HG03103 (cell line): ENCODE results near the gene LRRTM2.
"Not testable (repeated sequence)": the region's sequence is repeated elsewhere in the genome, so short reads cannot be mapped to it uniquely, and the experiment has no call there.

Experiments used
- ATAC-seq: cut with Tn5 transposase; IDR thresholded peaks from one replicate; pipeline ENCODE4 v1.9.1; 2021; ENCODE audit warnings: low read depth; ENCODE audit not compliant: unreplicated experiment

The LRRTM2 gene

DNA sequence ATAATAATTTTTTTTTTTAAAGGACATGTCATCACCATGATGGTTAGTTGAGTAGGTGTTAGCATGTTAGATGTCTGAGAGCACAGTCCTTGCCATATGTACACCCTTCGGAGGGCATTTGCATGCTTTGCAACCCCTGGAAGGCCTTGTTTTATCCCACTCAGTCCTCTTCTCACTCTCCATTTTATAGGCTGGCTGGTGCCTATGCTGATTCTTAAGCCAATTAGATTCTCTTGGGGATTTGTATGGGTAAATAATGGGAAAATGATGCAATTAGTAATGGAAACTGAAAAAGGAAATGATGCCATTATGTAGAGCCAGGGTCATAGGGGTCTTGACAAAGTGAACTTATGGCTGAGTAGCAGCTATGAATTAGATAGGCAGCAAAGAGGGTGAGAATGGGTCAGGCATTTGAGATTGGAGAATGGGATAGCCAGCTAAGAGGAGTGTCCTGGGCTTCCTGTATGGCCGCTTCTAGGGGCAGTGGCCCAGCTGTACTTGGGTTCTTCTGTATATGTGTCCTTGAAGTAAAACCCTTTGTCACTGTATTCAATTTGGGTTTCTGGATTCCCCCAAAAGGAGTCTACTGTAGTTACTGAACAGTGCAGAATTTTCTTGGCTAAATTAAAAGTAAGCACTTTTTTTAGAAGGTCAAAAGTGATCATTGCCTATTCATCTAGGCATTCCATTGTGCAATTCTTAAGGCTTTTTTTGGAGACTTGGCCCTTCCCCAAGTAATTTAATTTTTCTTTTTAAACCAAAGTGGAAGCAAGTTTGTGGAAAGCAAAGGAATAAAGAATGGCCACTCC is 31.6 kb downstream of the LRRTM2 start:
- ATAC-seq = no peak

DNA sequence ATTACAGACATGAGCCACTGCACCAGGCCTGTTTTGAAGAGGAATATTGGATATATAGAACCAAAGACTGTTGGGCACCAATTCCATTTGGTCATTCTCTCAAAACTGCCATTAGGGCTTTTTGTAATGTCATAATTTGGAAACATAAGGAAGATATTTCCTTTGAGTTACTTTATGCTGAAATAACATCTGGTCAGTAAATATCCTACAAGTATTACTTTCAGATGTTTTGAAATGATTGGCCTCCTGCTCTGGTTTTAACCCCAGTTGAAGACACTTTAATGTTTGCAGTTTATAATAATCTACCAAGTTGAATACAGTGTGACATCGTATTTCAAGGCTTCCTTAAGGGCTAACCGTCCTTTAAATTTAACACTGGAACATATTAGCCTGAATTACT is 33.6 kb downstream of the LRRTM2 start:
- ATAC-seq = no peak

DNA sequence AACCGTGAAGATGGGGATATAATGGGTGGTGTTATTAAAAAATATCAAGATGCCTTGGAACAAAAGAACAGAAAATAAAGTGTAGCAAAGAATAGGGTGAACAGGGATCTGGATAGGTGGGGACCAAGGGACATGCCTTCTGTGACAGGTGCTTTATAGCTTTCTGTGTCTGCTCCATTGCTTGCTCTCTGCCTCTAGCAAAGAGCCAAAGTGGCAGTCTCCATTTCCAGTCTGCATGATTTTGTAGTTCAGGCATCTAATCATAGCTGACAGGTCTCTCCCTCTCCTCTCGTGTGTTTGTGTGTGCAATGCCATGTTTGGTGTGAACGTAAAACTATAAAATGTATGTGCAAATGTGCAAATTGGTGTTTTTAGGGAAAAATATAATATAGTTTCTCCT is 35.0 kb downstream of the LRRTM2 start:
- ATAC-seq = no peak

DNA sequence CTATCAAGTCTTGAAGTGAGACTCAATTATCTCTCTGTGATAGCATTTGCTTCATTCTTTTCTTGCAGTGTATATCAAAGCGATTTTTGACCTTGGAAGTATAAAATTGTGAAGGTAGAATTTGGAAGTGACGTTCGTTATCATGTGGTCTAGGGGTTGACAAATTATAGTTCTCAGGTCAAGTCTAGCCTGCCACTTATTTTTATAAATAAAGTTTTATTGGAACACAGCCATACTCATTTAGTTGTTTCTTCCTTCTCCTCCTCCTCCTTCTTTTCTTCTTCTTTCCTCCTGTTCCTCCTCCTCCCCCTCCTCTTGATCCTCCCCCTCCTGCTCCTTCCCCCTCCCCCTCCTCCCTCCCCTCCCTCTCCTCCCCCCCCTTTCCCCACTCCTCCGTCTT is 38.0 kb downstream of the LRRTM2 start:
- ATAC-seq = no peak

DNA sequence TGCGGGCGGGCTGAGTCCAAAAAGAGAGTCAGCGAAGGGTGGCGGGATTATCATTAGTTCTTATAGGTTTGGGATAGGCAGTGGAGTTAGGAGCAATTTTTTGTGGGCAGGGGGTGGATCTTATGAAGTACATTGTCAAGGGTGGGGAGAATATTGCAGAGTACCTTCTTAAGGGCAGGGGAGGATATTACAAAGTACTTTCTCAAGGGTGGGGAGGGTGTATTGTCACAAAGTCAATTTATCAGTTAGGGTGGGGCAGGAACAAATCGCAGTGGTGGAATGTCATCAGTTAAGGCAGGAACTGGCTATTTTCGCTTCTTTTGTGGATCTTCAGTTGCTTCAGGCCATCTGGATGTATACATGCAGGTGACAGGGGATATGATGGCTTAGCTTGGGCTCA is 40.3 kb downstream of the LRRTM2 start:
- ATAC-seq = not testable (repeated sequence)

DNA sequence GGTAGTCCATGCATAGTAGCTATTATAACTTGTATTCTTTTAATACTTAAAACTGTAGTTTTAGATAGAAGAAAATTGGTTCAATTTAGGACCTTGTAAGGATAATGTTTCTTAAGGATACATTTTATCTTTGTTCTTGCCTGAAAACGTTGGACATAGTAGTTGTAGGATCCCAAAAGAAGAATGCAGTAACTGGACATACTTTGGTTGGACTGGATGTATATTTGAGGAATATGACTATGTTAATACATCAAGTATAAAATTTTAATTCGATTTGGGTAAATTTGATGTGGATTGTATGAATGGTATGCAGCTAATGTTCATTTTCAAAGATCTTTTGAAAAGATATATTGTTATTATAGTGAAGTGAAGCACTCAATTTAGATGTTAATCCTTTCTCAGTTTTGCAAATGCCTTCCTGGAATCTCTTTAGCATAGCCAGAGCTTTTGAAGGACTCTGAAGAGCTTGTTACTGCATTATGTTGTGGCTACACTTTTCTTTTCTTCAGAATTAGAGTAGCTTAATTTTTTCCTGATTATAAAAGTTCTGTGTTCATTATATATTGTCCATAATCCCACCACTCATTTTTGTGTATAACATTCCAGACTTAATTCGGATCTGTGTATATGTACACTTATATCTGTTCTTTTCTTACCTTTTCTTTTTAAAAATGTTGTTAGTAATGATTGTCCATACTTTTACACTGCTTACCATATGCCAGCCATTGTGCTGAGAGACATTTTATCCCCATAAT is 41.2 kb downstream of the LRRTM2 start:
- ATAC-seq = no peak

DNA sequence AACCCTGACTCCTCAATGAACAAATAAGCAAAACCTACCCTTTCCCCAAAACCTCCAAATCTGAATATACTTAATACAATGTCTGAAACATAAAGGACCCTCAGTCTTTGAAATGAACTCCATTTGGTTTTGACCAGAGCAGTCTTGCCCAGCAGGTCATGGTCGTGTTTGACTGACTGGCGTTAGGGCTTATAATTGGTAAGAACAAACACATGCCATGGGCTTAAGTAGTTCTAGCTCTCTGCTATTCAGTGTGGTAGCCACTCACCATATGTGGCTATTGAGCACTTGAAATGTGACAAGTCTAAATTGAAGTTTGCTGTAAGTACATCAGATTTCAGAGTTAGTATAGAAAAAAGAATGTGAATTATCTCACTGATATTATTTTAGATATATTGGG is 42.1 kb downstream of the LRRTM2 start:
- no peak for ATAC-seq

DNA sequence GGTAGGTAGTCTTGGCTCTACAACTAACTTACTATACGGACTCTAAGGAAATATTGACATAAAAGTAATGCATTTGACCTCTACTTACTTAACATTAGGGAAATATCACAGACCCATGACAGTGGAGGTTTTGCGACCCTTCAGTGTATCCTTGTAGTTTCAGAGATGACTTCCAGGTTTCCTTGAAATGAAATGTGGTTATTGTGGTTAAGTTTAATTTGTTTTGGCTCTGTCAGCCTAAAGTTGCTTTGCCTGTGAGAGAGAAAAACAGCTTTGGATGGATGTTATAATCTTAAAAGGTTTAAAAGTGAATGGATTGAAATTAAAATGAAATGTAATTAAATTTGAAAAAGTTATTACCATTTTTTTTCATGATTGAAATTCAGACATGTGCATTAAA is 42.9 kb downstream of the LRRTM2 start:
- ATAC-seq = no peak

DNA sequence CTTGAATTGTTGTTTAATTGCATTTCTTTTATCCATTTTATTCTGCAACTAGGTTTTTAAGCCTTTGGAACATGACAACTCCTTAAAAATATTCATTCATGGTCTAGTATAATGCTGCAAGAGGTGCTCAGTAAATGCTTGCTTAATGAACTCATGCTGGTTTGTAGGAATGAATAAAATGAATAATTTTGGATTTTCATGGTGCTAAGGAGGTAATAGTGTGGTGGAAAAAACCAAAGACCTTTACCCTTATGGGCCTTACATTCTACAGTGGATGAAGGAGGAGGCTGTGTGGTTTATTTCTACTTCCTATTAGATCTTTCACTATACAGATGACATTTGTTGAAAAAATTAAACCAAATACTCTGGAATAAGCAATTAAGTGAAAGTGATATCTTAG is 43.4 kb downstream of the LRRTM2 start:
- ATAC-seq = no peak

DNA sequence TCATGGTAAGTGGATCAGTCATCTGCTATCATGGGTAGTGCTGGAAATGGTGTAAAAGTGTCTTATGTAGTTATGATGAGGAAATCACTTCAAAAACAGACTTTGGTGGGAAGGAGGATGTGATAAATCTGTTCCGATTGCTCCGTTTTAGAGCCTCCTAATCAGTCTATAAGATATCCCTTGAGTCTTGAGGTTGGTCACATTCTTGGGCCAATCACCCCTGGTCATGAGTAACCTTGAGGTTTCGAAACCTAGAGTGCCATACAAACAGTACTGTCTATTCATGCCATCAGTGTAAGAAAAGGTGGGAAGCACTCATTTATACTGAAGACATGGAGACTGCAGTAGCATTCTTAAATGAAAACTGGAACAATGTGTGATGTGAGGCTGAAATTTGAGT is 45.8 kb downstream of the LRRTM2 start:
- ATAC-seq = no peak

DNA sequence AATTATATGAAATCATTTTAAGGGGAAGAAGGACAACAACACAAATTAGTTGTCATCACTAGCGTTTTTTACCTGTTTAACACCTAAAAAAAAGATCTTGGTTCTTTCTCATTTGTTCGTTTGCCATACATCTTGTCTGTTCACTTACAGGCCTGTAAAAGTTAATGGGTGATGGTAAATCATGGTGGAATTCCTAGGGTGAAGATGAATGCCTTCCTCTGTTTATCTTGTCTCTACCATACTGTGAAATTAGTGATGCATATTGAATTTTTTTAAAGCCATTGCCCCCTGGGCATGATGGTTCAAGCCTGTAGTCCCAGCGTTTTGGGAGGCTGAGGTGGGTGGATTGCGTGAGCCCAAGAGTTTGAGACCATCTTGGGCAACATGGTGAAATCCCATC is 46.6 kb downstream of the LRRTM2 start:
- ATAC-seq = no peak

DNA sequence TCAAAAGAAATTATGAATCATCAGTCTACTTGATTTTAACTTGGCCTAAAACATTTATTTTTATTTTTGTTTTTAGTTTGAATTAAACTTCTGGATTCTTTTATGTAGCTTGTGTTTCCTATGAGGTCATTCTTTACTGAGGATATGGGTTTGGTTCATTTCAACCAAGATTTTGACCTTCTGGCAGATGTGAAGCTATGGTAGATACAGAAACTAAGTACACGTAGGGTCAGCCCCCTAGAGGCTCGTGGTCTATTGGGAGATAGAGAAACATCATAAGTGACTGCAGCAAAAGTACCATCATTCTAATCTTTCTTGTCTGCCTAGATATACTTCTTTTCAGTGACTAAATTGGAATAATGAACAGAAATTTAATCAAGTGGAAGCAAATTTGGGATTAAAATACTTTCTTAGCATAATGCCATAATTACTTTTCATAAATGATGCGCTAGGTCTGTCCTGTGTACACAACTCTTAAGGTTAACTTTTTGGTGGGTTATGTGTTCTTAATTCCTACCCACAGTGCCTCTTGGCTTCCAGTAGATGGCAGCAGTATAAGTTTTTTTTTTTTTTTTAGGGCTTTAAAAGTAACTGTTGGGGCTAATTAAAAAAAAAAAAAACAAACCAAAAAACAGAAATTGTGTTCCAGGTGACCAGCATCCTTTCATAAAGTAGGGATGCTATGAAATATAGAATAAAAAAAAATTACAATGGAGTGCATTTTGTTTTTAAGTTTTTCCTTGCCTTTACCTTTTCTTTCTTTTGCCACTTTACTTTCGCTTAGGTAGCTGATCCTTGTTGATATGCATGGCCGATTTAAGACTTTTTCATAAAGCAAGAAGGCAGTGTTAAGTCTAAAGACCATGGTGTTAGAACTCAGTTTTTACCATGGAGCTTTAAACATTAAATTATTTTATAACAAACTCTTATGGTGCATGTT is 49.9 kb downstream of the LRRTM2 start:
- no peak for ATAC-seq

DNA sequence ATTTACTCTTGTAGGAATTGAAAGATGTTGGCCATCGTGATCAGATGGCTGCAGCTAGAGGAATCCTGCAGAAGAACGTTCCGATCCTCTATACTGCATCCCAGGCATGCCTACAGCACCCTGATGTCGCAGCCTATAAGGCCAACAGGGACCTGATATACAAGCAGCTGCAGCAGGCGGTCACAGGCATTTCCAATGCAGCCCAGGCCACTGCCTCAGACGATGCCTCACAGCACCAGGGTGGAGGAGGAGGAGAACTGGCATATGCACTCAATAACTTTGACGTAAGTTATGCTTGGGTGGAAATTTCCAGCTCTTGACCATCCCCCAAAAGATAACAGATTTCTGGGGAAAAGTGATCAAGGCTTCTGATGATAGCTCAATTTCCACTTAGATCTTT is 50.6 kb downstream of the LRRTM2 start:
- ATAC-seq = no peak

DNA sequence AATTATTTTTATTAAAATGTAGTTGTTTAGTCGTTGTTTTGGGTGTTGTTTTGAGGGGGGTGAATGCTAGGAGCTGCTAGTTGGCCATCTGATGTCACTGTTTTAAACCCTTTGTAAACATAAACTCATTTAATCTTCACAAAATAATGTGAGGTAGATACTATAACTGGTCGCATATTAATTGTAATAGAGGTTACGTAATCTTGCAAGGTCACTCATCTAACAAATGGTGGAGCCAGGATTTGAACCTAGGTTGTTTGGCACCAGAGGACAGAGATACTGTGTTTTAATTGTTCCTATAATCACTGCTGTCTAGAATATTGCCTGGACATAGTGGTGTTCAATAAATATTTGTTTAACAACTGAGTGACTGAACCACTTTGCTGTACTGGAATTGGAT is 54.4 kb downstream of the LRRTM2 start:
- ATAC-seq = no peak

DNA sequence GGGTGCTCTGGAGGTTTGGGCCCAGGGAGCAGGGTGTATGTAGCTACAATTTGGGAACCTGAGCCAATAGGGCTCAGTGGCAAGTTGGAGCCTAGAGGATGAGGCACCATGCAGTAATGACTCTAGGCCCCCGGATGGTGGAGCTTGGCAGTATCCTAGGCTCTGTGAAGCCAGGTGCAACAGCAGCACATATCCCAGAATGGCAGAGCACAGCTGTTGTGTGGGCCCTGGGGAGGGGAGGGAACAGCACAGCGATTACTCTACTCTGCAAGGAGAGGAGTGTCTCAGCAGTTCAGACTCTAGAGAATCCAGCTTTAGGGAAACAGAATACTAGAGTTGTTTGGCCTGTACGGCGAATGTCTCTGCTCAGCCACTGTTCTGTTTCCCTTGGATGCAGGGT is 56.1 kb downstream of the LRRTM2 start:
- no peak for ATAC-seq
